NOMO-1 (cell line): Measurements from ENCODE around the gene PRPS1L1.

Experiments
- DNase-seq, 2 experiments: peaks; one replicate each; lab custom pipeline; 2025; ENCODE audit not compliant: unreplicated experiment in 2 of 2; lab: John Stamatoyannopoulos, UW

Gene PRPS1L1

GRCh38 chr7:18016547-18017444, 10.8 kb downstream of the PRPS1L1 start:
- DNase-seq = no peak

- DNase-seq = no peak
Observed at GRCh38 chr7:18013936-18014335, 13.7 kb downstream of the PRPS1L1 start.

GRCh38 chr7:18004372-18004771, 23.3 kb downstream of the PRPS1L1 start:
- DNase-seq = no peak

GRCh38 chr7:18003286-18003994, 24.2 kb downstream of the PRPS1L1 start:
- DNase-seq = no peak

GRCh38 chr7:17998692-17999091, 29.0 kb downstream of the PRPS1L1 start:
- DNase-seq = no peak

GRCh38 chr7:17996442-17997223, 31.0 kb downstream of the PRPS1L1 start:
- DNase-seq = no peak

GRCh38 chr7:17996040-17996439, 31.6 kb downstream of the PRPS1L1 start:
- no peak for DNase-seq

- no peak for DNase-seq
Observed at GRCh38 chr7:17994079-17994850, 33.4 kb downstream of the PRPS1L1 start.

GRCh38 chr7:17991866-17992648, 35.6 kb downstream of the PRPS1L1 start:
- DNase-seq = no peak

- DNase-seq = no peak
Observed at GRCh38 chr7:17990761-17991160, 36.9 kb downstream of the PRPS1L1 start.

- no peak for DNase-seq
Observed at GRCh38 chr7:17989546-17989945, 38.1 kb downstream of the PRPS1L1 start.

GRCh38 chr7:17988858-17989257, 38.8 kb downstream of the PRPS1L1 start:
- no peak for DNase-seq

GRCh38 chr7:17988141-17988540, 39.5 kb downstream of the PRPS1L1 start:
- DNase-seq = no peak

GRCh38 chr7:17986851-17987250, 40.8 kb downstream of the PRPS1L1 start:
- DNase-seq = no peak

- no peak for DNase-seq
Observed at GRCh38 chr7:17985473-17986239, 42.0 kb downstream of the PRPS1L1 start.

GRCh38 chr7:17984288-17984687, 43.4 kb downstream of the PRPS1L1 start:
- DNase-seq = no peak

GRCh38 chr7:17983221-17984062, 44.2 kb downstream of the PRPS1L1 start:
- DNase-seq = peak; percentile 12 to 62

- no peak for DNase-seq
Observed at GRCh38 chr7:17976952-17977351, 50.7 kb downstream of the PRPS1L1 start.
